CD4-positive, alpha-beta T cell (primary cell): ENCODE results near the gene RASAL3. TPM values are rescaled to one million over a fixed set of nuclear protein-coding genes. Genes with fewer than 3 reads are reported as not detected.
"Not testable (repeated sequence)": the region's sequence is repeated elsewhere in the genome, so short reads cannot be mapped to it uniquely, and the experiment has no call there.

ENCODE experiments used
- ATAC-seq: fragments of 200-7000 bp; cut with Tn5 transposase; one replicate; pipeline ENCODE4 v1.10.0; 2022; ENCODE audit warnings: mild to moderate bottlenecking; ENCODE audit not compliant: poor library complexity
- CTCF ChIA-PET: fragments of 350-600 bp; sonication (Branson Sonifier 250); formaldehyde crosslinking; loops from one replicate; lab custom pipeline; 2021; ENCODE audit warnings: antibody characterized with exemption, inconsistent platforms; lab: Charles Lee
- POLR2A ChIA-PET: fragments of 350-600 bp; sonication (Branson Sonifier 250); formaldehyde crosslinking; loops from one replicate; lab custom pipeline; 2021; ENCODE audit warnings: antibody characterized with exemption, inconsistent platforms; lab: Charles Lee
- DNase-seq, 14 experiments: peaks; one replicate each; pipeline ENCODE4 v3.0.0-alpha.2; 2013 to 2020; ENCODE audit warnings: mixed read lengths in 2 of 14
- H3K27ac ChIP-seq, 2 donors: one replicate each; pipeline versions ENCODE4 v1.5.1 to v1.7.0; 2013; ENCODE audit warnings: low read length in 2 of 2, low read depth in 1 of 2, mild to moderate bottlenecking in 1 of 2
- H3K27me3 ChIP-seq, 2 experiments: 1 replicate in 1 of 2; 2 replicates in 1 of 2; pipeline versions ENCODE4 v1.6.1 to v1.7.0; 2013; ENCODE audit warnings: low read length in 2 of 2, control low read depth in 1 of 2, mild to moderate bottlenecking in 1 of 2, moderate library complexity in 1 of 2; ENCODE audit not compliant: insufficient read depth in 2 of 2, control insufficient read depth in 1 of 2
- H3K36me3 ChIP-seq: one replicate; pipeline ENCODE4 v1.6.1; 2013; ENCODE audit warnings: low read length, control low read depth; ENCODE audit not compliant: insufficient read depth
- H3K4me1 ChIP-seq: one replicate; pipeline ENCODE4 v1.6.1; 2013; ENCODE audit warnings: low read length, control low read depth; ENCODE audit not compliant: insufficient read depth
- H3K4me3 ChIP-seq: one replicate; pipeline ENCODE4 v1.5.1; 2013; ENCODE audit warnings: mild to moderate bottlenecking, low read length, moderate library complexity
- H3K9me3 ChIP-seq, 2 experiments: 1 replicate in 1 of 2; 2 replicates in 1 of 2; pipeline versions ENCODE4 v1.6.1 to v1.7.0; 2013; ENCODE audit warnings: low read length in 2 of 2, mild to moderate bottlenecking in 2 of 2, control low read depth in 1 of 2, moderate library complexity in 1 of 2; ENCODE audit not compliant: control insufficient read depth in 1 of 2, insufficient read depth in 1 of 2
- H3K27ac Mint-ChIP-seq: one replicate; pipeline ENCODE4 v1.8.0; 2020; ENCODE audit warnings: mixed read lengths
- H3K27me3 Mint-ChIP-seq: one replicate; pipeline ENCODE4 v1.8.0; 2021; ENCODE audit warnings: mixed read lengths
- H3K36me3 Mint-ChIP-seq: one replicate; pipeline ENCODE4 v1.8.0; 2021; ENCODE audit warnings: low read depth, mixed read lengths
- H3K4me1 Mint-ChIP-seq: one replicate; pipeline ENCODE4 v1.8.0; 2021; ENCODE audit warnings: low read depth, mixed read lengths
- H3K4me3 Mint-ChIP-seq: one replicate; pipeline ENCODE4 v1.8.0; 2020; ENCODE audit warnings: mild to moderate bottlenecking, mixed read lengths
- H3K9me3 Mint-ChIP-seq: one replicate; pipeline ENCODE4 v1.8.0; 2020; ENCODE audit warnings: mixed read lengths
- CTCF ChIP-seq: fragments of 200-600 bp; IDR thresholded peaks from one replicate; pipeline ENCODE4 v1.8.0; 2022; ENCODE audit warnings: antibody characterized with exemption, mild to moderate bottlenecking
- intact Hi-C, 2 experiments: fragments of 100-400 bp; cut with DNase I in 1 of 2; cut with micrococcal nuclease in 1 of 2; formaldehyde crosslinking; loops; one replicate each; pipeline versions ENCODE4 v1.15.1 to v1.9.0; 2023 to 2025; cut with DNase I, micrococcal nuclease
- total RNA-seq, 174 experiments: library from RNA in 2 of 174; stranded (reverse) in 2 of 174; gene quantifications; one replicate each; pipeline ENCODE4 v1.2.3 and lab custom pipeline; 2021 to 2026

Gene RASAL3
- total RNA-seq, 2 experiments from 2014 or later = 91.8 to 92.8 TPM

DNA sequence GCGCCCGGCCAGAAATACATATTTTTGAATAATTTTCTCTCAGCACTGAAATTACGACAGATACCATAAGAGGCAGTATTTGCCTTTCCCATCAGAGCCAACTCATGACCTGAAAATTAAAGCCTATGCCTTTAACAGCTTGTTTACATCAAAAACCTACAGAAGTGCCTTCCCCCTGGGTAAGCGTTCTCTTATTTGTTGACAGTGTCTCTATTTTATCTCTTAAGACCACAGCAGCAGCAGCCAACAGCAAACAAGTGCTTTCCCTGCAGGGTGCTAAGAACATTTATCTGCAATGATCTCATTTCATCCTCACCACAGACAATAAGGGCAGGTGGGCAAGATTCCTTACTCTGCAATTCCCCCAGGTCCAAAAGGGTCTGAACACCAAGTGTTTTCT, 51.5 kb downstream of the RASAL3 start:
- Histone ChIP-seq H3K27me3 (no peaks in the 10 kb centered on the region), H3K4me1 (peaks cover 44% of the 10 kb centered on the region), H3K9me3 (no peaks in the 10 kb centered on the region), H3K36me3 (peaks cover 23% of the 10 kb centered on the region), H3K27ac (no peak overlapping the region), H3K4me3 (no peak overlapping the region)
- Mint-ChIP-seq H3K27me3 (no peaks in the 10 kb centered on the region), H3K4me1 (peaks cover 58% of the 10 kb centered on the region), H3K9me3 (no peaks in the 10 kb centered on the region), H3K36me3 (peaks cover 50% of the 10 kb centered on the region), H3K4me3 (peak overlapping the region; percentile 38), H3K27ac (peak overlapping the region; percentile 53)
- no peak for TF ChIP-seq CTCF
- intact Hi-C loops = no loop called here
- DNase-seq (no peak), ATAC-seq (peak; percentile 29)
- CTCF ChIA-PET = no interaction called here
- POLR2A ChIA-PET = interaction anchor here (8.2 kb wide), 1 partner anchor 34 kb away, joined by 208 read pairs; the partner anchor contains the start of gene AKAP8

- H3K27ac Mint-ChIP-seq, H3K27me3 ChIP-seq, H3K27me3 Mint-ChIP-seq, H3K4me3 ChIP-seq, H3K9me3 ChIP-seq, intact Hi-C loops, H3K9me3 Mint-ChIP-seq, CTCF ChIA-PET, H3K4me3 Mint-ChIP-seq, H3K27ac ChIP-seq, ATAC-seq, DNase-seq: not testable (repeated sequence)
- POLR2A ChIA-PET = interaction anchor here (0.9 to 1.7 kb wide), 2 partner anchors 9 to 33 kb away, joined by 3 to 5 read pairs; no protein-coding TSS in a partner anchor
- peaks cover 30% of the 10 kb centered on the region for H3K36me3 ChIP-seq
- H3K4me1 ChIP-seq = peaks cover 33% of the 10 kb centered on the region
- H3K4me1 Mint-ChIP-seq = peaks cover 57% of the 10 kb centered on the region
- H3K36me3 Mint-ChIP-seq = peaks cover 60% of the 10 kb centered on the region
Measured at GRCh38 chr19:15411351-15411750, 53.0 kb downstream of the RASAL3 start.

GRCh38 chr19:15404780-15405211, 59.5 kb downstream of the RASAL3 start:
- ATAC-seq (no peak), DNase-seq (peak in 1 of 14 experiments; percentile 3)
- intact Hi-C loops = no loop called here
- H3K27me3 ChIP-seq = no peaks in the 10 kb centered on the region
- no peaks in the 10 kb centered on the region for H3K9me3 ChIP-seq
- Mint-ChIP-seq H3K27ac (no peak overlapping the region), H3K9me3 (no peaks in the 10 kb centered on the region), H3K36me3 (peaks cover 83% of the 10 kb centered on the region), H3K4me3 (no peak overlapping the region), H3K4me1 (peaks cover 45% of the 10 kb centered on the region), H3K27me3 (no peaks in the 10 kb centered on the region)
- POLR2A ChIA-PET = no interaction called here
- H3K36me3 ChIP-seq = peaks cover 72% of the 10 kb centered on the region
- CTCF ChIA-PET = interaction anchor here (0.6 kb wide), 1 partner anchor 246 kb away, joined by 3 read pairs; no protein-coding TSS in a partner anchor
- H3K27ac ChIP-seq = no peak overlapping the region
- no peak overlapping the region for H3K4me3 ChIP-seq
- H3K4me1 ChIP-seq = peaks cover 9% of the 10 kb centered on the region
- no peak for TF ChIP-seq CTCF
